Prostate gland (tissue), 2 donors: Measurements from ENCODE around the gene C1orf53.

ENCODE experiments used
- CTCF ChIP-seq, 4 experiments: fragments of 200-600 bp in 2 of 4; fragments of 450-650 bp in 2 of 4; sonication (generic) in 2 of 4; IDR thresholded peaks; 1 replicate in 3 of 4; 2 replicates in 1 of 4; pipeline ENCODE4 v1.5.1; 2016 to 2019; ENCODE audit warnings: antibody characterized with exemption in 4 of 4, mild to moderate bottlenecking in 2 of 4, moderate library complexity in 2 of 4
- POLR2AphosphoS5 ChIP-seq: sonication (generic); formaldehyde crosslinking; IDR thresholded peaks from one replicate; pipeline ENCODE4 v1.6.1; 2017; ENCODE audit warnings: antibody characterized with exemption

DNA sequence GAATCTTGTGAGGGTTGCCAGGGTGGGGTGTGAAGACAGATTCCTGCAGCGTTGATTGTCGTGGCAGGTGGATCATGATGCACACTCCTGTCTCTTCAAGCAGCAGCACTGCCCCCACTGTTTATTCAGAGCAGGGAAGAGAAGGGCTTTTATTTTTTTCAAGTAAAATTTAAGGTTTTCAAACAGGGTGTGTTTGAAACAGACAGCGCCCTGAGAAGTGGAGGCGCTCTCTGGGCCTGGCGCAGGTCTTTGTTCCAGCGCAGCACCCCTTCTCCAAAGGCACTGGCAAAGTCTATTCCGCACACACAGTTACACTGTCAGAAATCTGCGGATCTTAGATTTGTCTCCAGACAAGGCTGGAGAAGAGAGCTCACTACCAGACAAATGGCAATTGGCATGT is 7.0 kb downstream of the C1orf53 start:
- no peak for TF ChIP-seq CTCF (IDR thresholded peaks at IDR 0.05)
- no peak for TF ChIP-seq POLR2AphosphoS5
